Neural cell (in vitro differentiated cells): ENCODE results near the gene NRG3.

Experiments used
- EP300 ChIP-seq: fragments of 450-650 bp; conservative IDR thresholded peaks from 2 replicates; pipeline ENCODE4 v1.6.1; 2014; ENCODE audit warnings: antibody characterized with exemption, mild to moderate bottlenecking, moderate library complexity; ENCODE audit not compliant: poor library complexity, severe bottlenecking
- EZH2 ChIP-seq: fragments of 200-600, 300-800 bp; shearing (Covaris generic), sonication (generic); IDR thresholded peaks from 2 replicates; pipeline ENCODE4 v1.6.1; 2014; ENCODE audit warnings: antibody characterized with exemption, low read length, borderline replicate concordance, mild to moderate bottlenecking; ENCODE audit not compliant: insufficient read depth, poor library complexity, severe bottlenecking
- POLR2AphosphoS5 ChIP-seq: IDR thresholded peaks from 2 replicates; pipeline ENCODE4 v1.6.1; 2012
- RAD21 ChIP-seq: fragments of 450-650 bp; conservative IDR thresholded peaks from 2 replicates; pipeline ENCODE4 v1.6.1; 2014; ENCODE audit warnings: antibody characterized with exemption, mild to moderate bottlenecking, moderate library complexity
- REST ChIP-seq: IDR thresholded peaks from 2 replicates; pipeline ENCODE4 v1.6.1; 2012; ENCODE audit warnings: borderline replicate concordance
- TAF1 ChIP-seq: IDR thresholded peaks from 2 replicates; pipeline ENCODE4 v1.6.1; 2012; ENCODE audit warnings: low read depth
- TF ChIP-seq, protein P1 (sequence below): fragments of 450-650 bp; IDR thresholded peaks from 2 replicates; pipeline ENCODE4 v1.5.1; 2014; ENCODE audit warnings: antibody characterized with exemption, mild to moderate bottlenecking, moderate library complexity; ENCODE audit not compliant: poor library complexity, severe bottlenecking

- TF ChIP-seq POLR2AphosphoS5 (no peak), EP300 (no peak), EZH2 (no peak), RAD21 (no peak), TAF1 (no peak), REST (no peak)
- TF ChIP-seq, protein P1, sequence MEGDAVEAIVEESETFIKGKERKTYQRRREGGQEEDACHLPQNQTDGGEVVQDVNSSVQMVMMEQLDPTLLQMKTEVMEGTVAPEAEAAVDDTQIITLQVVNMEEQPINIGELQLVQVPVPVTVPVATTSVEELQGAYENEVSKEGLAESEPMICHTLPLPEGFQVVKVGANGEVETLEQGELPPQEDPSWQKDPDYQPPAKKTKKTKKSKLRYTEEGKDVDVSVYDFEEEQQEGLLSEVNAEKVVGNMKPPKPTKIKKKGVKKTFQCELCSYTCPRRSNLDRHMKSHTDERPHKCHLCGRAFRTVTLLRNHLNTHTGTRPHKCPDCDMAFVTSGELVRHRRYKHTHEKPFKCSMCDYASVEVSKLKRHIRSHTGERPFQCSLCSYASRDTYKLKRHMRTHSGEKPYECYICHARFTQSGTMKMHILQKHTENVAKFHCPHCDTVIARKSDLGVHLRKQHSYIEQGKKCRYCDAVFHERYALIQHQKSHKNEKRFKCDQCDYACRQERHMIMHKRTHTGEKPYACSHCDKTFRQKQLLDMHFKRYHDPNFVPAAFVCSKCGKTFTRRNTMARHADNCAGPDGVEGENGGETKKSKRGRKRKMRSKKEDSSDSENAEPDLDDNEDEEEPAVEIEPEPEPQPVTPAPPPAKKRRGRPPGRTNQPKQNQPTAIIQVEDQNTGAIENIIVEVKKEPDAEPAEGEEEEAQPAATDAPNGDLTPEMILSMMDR = no peak
Measured at GRCh38 chr10:82249141-82249540, 374.1 kb downstream of the NRG3 start.
